Caco-2 (cell line): ENCODE measurements around the gene TBC1D2B. TPM values are rescaled to one million over a fixed set of nuclear protein-coding genes. Genes with fewer than 3 reads are reported as not detected.
"Not testable (repeated sequence)": the region's sequence is repeated elsewhere in the genome, so short reads cannot be mapped to it uniquely, and the experiment has no call there.

ENCODE experiments used
- BruUV-seq: library from RNA; stranded (reverse); fragments of 400-500 nt; replicated peaks from 2 replicates; lab custom pipeline; 2021; lab: Mats Ljungman, UMichigan
- CTCF ChIA-PET: fragments of 300-600 bp; sonication (Branson Sonifier 250); formaldehyde crosslinking; loops from one replicate; lab custom pipeline; 2022; ENCODE audit warnings: antibody characterized with exemption; lab: Charles Lee
- POLR2A ChIA-PET: fragments of 300-600 bp; sonication (Branson Sonifier 250); formaldehyde crosslinking; loops from one replicate; lab custom pipeline; 2022; ENCODE audit warnings: antibody characterized with exemption; lab: Charles Lee
- DNase-seq, 2 experiments: peaks; one replicate each; pipeline versions ENCODE4 v3.0.0 to v3.0.0-alpha.2; 2020 to 2022
- H3K27me3 ChIP-seq: replicated peaks from 2 replicates; pipeline ENCODE4 v1.6.0; 2011; ENCODE audit warnings: low read length; ENCODE audit not compliant: control insufficient read depth, insufficient read depth
- H3K36me3 ChIP-seq: 2 replicates; pipeline ENCODE4 v1.5.1; 2011; ENCODE audit warnings: low read length; ENCODE audit not compliant: control insufficient read depth, insufficient read depth
- H3K4me1 ChIP-seq: fragments of 250-450 bp; sonication (Bioruptor Pico); 2 replicates; pipeline ENCODE4 v1.5.1; 2020; ENCODE audit warnings: mild to moderate bottlenecking
- H3K4me3 ChIP-seq: 2 replicates; pipeline ENCODE4 v1.5.1; 2011; ENCODE audit warnings: low read depth, mild to moderate bottlenecking, control low read depth, low read length
- H3K9me3 ChIP-seq: fragments of 250-450 bp; sonication (Bioruptor Pico); 2 replicates; pipeline ENCODE4 v1.5.1; 2020; ENCODE audit warnings: mild to moderate bottlenecking, moderate library complexity
- H3K27ac Mint-ChIP-seq: one replicate; pipeline ENCODE4 v1.8.0; 2022; ENCODE audit warnings: mixed read lengths; ENCODE audit not compliant: unreplicated experiment
- H3K27me3 Mint-ChIP-seq: one replicate; pipeline ENCODE4 v1.8.0; 2022; ENCODE audit warnings: mixed read lengths; ENCODE audit not compliant: insufficient read depth, unreplicated experiment
- H3K36me3 Mint-ChIP-seq: one replicate; pipeline ENCODE4 v1.8.0; 2022; ENCODE audit warnings: mild to moderate bottlenecking, mixed read lengths; ENCODE audit not compliant: insufficient read depth, unreplicated experiment
- H3K4me1 Mint-ChIP-seq: one replicate; pipeline ENCODE4 v1.8.0; 2022; ENCODE audit warnings: low read depth, mixed read lengths; ENCODE audit not compliant: unreplicated experiment
- H3K4me3 Mint-ChIP-seq: one replicate; pipeline ENCODE4 v1.8.0; 2022; ENCODE audit warnings: mild to moderate bottlenecking, moderate library complexity, mixed read lengths; ENCODE audit not compliant: unreplicated experiment
- H3K9me3 Mint-ChIP-seq: one replicate; pipeline ENCODE4 v1.8.0; 2022; ENCODE audit warnings: mixed read lengths; ENCODE audit not compliant: unreplicated experiment
- CTCF ChIP-seq, 2 experiments: fragments of 200-600 bp in 1 of 2; IDR thresholded peaks; 1 replicate in 1 of 2; 2 replicates in 1 of 2; pipeline versions ENCODE4 v1.5.1 to v1.8.0; 2011 to 2022; ENCODE audit warnings: antibody characterized with exemption in 1 of 2, control low read depth in 1 of 2, inconsistent platforms in 1 of 2, low read depth in 1 of 2, low read length in 1 of 2, mild to moderate bottlenecking in 1 of 2, moderate library complexity in 1 of 2; ENCODE audit not compliant: insufficient read depth in 1 of 2, severe bottlenecking in 1 of 2, unreplicated experiment in 1 of 2
- intact Hi-C: fragments of 100-400 bp; cut with micrococcal nuclease; formaldehyde crosslinking; loops from one replicate; pipeline ENCODE4 v1.10.0; 2022; ENCODE audit not compliant: unreplicated experiment
- total RNA-seq: library from RNA; stranded (reverse); gene quantifications from 2 replicates; pipeline ENCODE4 v1.2.3, GENCODE V29; 2022

Gene TBC1D2B
- total RNA-seq, 1 experiment from 2014 or later: 18.3 TPM

- peaks cover 17% of the 10 kb centered on the region for H3K36me3 Mint-ChIP-seq
- no TSS peak for BruUV-seq
These were observed 86.5 kb downstream of the TBC1D2B start for GRCh38 chr15:77991029-77991406.

GRCh38 chr15:77989296-77990143 lies 88.0 kb downstream of the TBC1D2B start:
- ChIA-PET CTCF (no interaction called here), POLR2A (no interaction called here)
- Mint-ChIP-seq H3K9me3 (no peaks in the 10 kb centered on the region), H3K36me3 (peaks cover 17% of the 10 kb centered on the region), H3K27me3 (no peaks in the 10 kb centered on the region), H3K27ac (no peak overlapping the region), H3K4me1 (peaks cover 5% of the 10 kb centered on the region), H3K4me3 (no peak overlapping the region)
- no peaks in the 10 kb centered on the region for H3K4me1 ChIP-seq
- H3K9me3 ChIP-seq: no peaks in the 10 kb centered on the region
- no peaks in the 10 kb centered on the region for H3K27me3 ChIP-seq
- intact Hi-C loops: no loop called here
- H3K36me3 ChIP-seq: no peaks in the 10 kb centered on the region
- no peak for DNase-seq
- H3K4me3 ChIP-seq: no peak overlapping the region
- TF ChIP-seq CTCF (IDR thresholded peaks at IDR 0.05; ENCODE audit: insufficient read depth in 1 of 2, low read depth in 1 of 2, low read length in 1 of 2, severe bottlenecking in 1 of 2, unreplicated experiment in 1 of 2): no peak
- BruUV-seq: no TSS peak

More at GRCh38 chr15:77991029-77991406, 86.5 kb downstream of the TBC1D2B start:
- no peak for DNase-seq
- intact Hi-C loops: no loop called here
- Mint-ChIP-seq H3K4me1 (peaks cover 5% of the 10 kb centered on the region), H3K27ac (no peak overlapping the region), H3K9me3 (no peaks in the 10 kb centered on the region), H3K4me3 (no peak overlapping the region), H3K27me3 (no peaks in the 10 kb centered on the region)
- no peaks in the 10 kb centered on the region for H3K27me3 ChIP-seq
- no peaks in the 10 kb centered on the region for H3K9me3 ChIP-seq
- H3K4me3 ChIP-seq: no peak overlapping the region
- TF ChIP-seq CTCF (IDR thresholded peaks at IDR 0.05; ENCODE audit: insufficient read depth in 1 of 2, low read depth in 1 of 2, low read length in 1 of 2, severe bottlenecking in 1 of 2, unreplicated experiment in 1 of 2): no peak
- H3K4me1 ChIP-seq: no peaks in the 10 kb centered on the region
- CTCF ChIA-PET: no interaction called here
- POLR2A ChIA-PET: no interaction called here
- H3K36me3 ChIP-seq: no peaks in the 10 kb centered on the region

- no peaks in the 10 kb centered on the region for H3K27me3 ChIP-seq
- Mint-ChIP-seq H3K4me3 (no peak overlapping the region), H3K9me3 (no peaks in the 10 kb centered on the region), H3K36me3 (peaks cover 17% of the 10 kb centered on the region), H3K27me3 (no peaks in the 10 kb centered on the region), H3K27ac (no peak overlapping the region), H3K4me1 (peaks cover 5% of the 10 kb centered on the region)
- no peak overlapping the region for H3K4me3 ChIP-seq
- ChIA-PET POLR2A (no interaction called here), CTCF (no interaction called here)
- DNase-seq: no peak
- no peak for TF ChIP-seq CTCF (IDR thresholded peaks at IDR 0.05; ENCODE audit: insufficient read depth in 1 of 2, low read depth in 1 of 2, low read length in 1 of 2, severe bottlenecking in 1 of 2, unreplicated experiment in 1 of 2)
- no TSS peak for BruUV-seq
- no peaks in the 10 kb centered on the region for H3K4me1 ChIP-seq
- H3K9me3 ChIP-seq: no peaks in the 10 kb centered on the region
- intact Hi-C loops: no loop called here
- H3K36me3 ChIP-seq: no peaks in the 10 kb centered on the region
These were observed 88.9 kb downstream of the TBC1D2B start for GRCh38 chr15:77988347-77989295.

- H3K4me3 ChIP-seq, H3K27me3 ChIP-seq, H3K27ac Mint-ChIP-seq, H3K4me3 Mint-ChIP-seq, H3K36me3 ChIP-seq, POLR2A ChIA-PET, H3K9me3 Mint-ChIP-seq, DNase-seq, BruUV-seq, H3K9me3 ChIP-seq, CTCF ChIA-PET, H3K4me1 ChIP-seq, H3K4me1 Mint-ChIP-seq, H3K27me3 Mint-ChIP-seq, intact Hi-C loops: not testable (repeated sequence)
- peaks cover 17% of the 10 kb centered on the region for H3K36me3 Mint-ChIP-seq
These were observed 89.8 kb downstream of the TBC1D2B start for GRCh38 chr15:77987765-77988136.
